Ascending aorta (tissue), 2 donors: ENCODE results near the gene CORIN. TPM values are rescaled to one million over a fixed set of nuclear protein-coding genes. Genes with fewer than 3 reads are reported as not detected.
A peak's percentile ranks its signal among the peaks of the same experiment; 100 is the strongest.
"Not testable (repeated sequence)": the region's sequence is repeated elsewhere in the genome, so short reads cannot be mapped to it uniquely, and the experiment has no call there.

Experiments
- DNase-seq, 2 donors: peaks; one replicate each; pipeline ENCODE4 v3.0.0-alpha.2; 2019; ENCODE audit warnings: low spot score in 2 of 2
- H3K27ac ChIP-seq, 2 donors: fragments of 200-600 bp; sonication (generic); one replicate each; pipeline ENCODE4 v1.5.1; 2016 to 2017; ENCODE audit warnings: mild to moderate bottlenecking in 1 of 2
- H3K27me3 ChIP-seq: fragments of 200-600 bp; sonication (generic); one replicate; pipeline ENCODE4 v1.5.1; 2017
- H3K36me3 ChIP-seq, 2 donors: fragments of 200-600 bp; sonication (generic); one replicate each; pipeline ENCODE4 v1.5.1; 2016
- H3K4me1 ChIP-seq, 2 donors: fragments of 200-600 bp; sonication (generic); one replicate each; pipeline ENCODE4 v1.5.1; 2016 to 2017; ENCODE audit warnings: mild to moderate bottlenecking in 1 of 2
- H3K4me3 ChIP-seq, 2 donors: fragments of 200-600 bp; sonication (generic); one replicate each; pipeline ENCODE4 v1.5.1; 2016 to 2017; ENCODE audit warnings: mild to moderate bottlenecking in 1 of 2
- H3K9me3 ChIP-seq, 2 donors: fragments of 200-600 bp; sonication (generic); one replicate each; pipeline ENCODE4 v1.5.1; 2016
- CTCF ChIP-seq, 3 experiments: fragments of 200-600 bp in 2 of 3; fragments of 450-650 bp in 1 of 3; sonication (generic) in 2 of 3; IDR thresholded peaks; one replicate each; pipeline ENCODE4 v1.5.1; 2016 to 2019; ENCODE audit warnings: antibody characterized with exemption in 3 of 3, mild to moderate bottlenecking in 1 of 3, moderate library complexity in 1 of 3
- intact Hi-C: fragments of 100-400 bp; cut with DNase I; formaldehyde crosslinking; loops from one replicate; pipeline ENCODE4 v1.15.1; 2023
- total RNA-seq: library from RNA; depleted of rRNA; stranded (reverse); fragments of >200 nt; gene quantifications from one replicate; pipeline ENCODE4 v1.1.0, GENCODE V29; 2016

CORIN gene
- total RNA-seq, 1 donor from 2014 or later, result not detected

- no peak for TF ChIP-seq CTCF (IDR thresholded peaks at IDR 0.05)
- Histone ChIP-seq H3K9me3 (no peaks in the 10 kb centered on the region), H3K4me1 (no peaks in the 10 kb centered on the region), H3K27me3 (no peaks in the 10 kb centered on the region), H3K27ac (no peak overlapping the region), H3K36me3 (no peaks in the 10 kb centered on the region), H3K4me3 (no peak overlapping the region)
- intact Hi-C loops, result no loop called here
- DNase-seq, result no peak
Measured at GRCh38 chr4:47694322-47694721, 143.5 kb downstream of the CORIN start.

- H3K4me1 ChIP-seq, result no peaks in the 10 kb centered on the region
- H3K27ac ChIP-seq, result no peak overlapping the region
- no peaks in the 10 kb centered on the region for H3K27me3 ChIP-seq
- TF ChIP-seq CTCF (IDR thresholded peaks at IDR 0.05), result no peak
- no peak for DNase-seq
- intact Hi-C loops, result no loop called here
- no peaks in the 10 kb centered on the region for H3K36me3 ChIP-seq
- H3K4me3 ChIP-seq, result no peak overlapping the region
- no peaks in the 10 kb centered on the region for H3K9me3 ChIP-seq
Measured at GRCh38 chr4:47692691-47693090, 145.2 kb downstream of the CORIN start.

- H3K27ac ChIP-seq, DNase-seq, intact Hi-C loops, H3K4me3 ChIP-seq, H3K27me3 ChIP-seq, H3K9me3 ChIP-seq, H3K36me3 ChIP-seq, H3K4me1 ChIP-seq: not testable (repeated sequence)
Measured at GRCh38 chr4:47691757-47692383, 146.0 kb downstream of the CORIN start.

GRCh38 chr4:47690611-47691010, 147.3 kb downstream of the CORIN start:
- no peak overlapping the region for H3K4me3 ChIP-seq
- intact Hi-C loops, result no loop called here
- no peaks in the 10 kb centered on the region for H3K4me1 ChIP-seq
- no peak for DNase-seq
- H3K27me3 ChIP-seq, result no peaks in the 10 kb centered on the region
- no peak overlapping the region for H3K27ac ChIP-seq
- no peaks in the 10 kb centered on the region for H3K9me3 ChIP-seq
- no peaks in the 10 kb centered on the region for H3K36me3 ChIP-seq
- TF ChIP-seq CTCF (IDR thresholded peaks at IDR 0.05), result no peak

- H3K27me3 ChIP-seq, result no peaks in the 10 kb centered on the region
- no peak for DNase-seq
- no peaks in the 10 kb centered on the region for H3K36me3 ChIP-seq
- H3K9me3 ChIP-seq, result no peaks in the 10 kb centered on the region
- H3K4me3 ChIP-seq, result no peak overlapping the region
- TF ChIP-seq CTCF (IDR thresholded peaks at IDR 0.05), result peak; percentile 7 to 41 (median 22)
- no peak overlapping the region for H3K27ac ChIP-seq
- no peaks in the 10 kb centered on the region for H3K4me1 ChIP-seq
- intact Hi-C loops, result loop anchor here (10.0 kb wide), 1 partner anchor 878 kb away; no protein-coding TSS in a partner anchor
Measured at GRCh38 chr4:47686294-47686872, 151.5 kb downstream of the CORIN start.

GRCh38 chr4:47675806-47676205, 162.1 kb downstream of the CORIN start:
- no peak overlapping the region for H3K4me3 ChIP-seq
- no peaks in the 10 kb centered on the region for H3K36me3 ChIP-seq
- TF ChIP-seq CTCF (IDR thresholded peaks at IDR 0.05), result no peak
- no peak for DNase-seq
- H3K9me3 ChIP-seq, result no peaks in the 10 kb centered on the region
- intact Hi-C loops, result no loop called here
- H3K27ac ChIP-seq, result no peak overlapping the region
- no peaks in the 10 kb centered on the region for H3K4me1 ChIP-seq
- no peaks in the 10 kb centered on the region for H3K27me3 ChIP-seq
